PC-3 (cell line): ENCODE results near the gene DNAJC5. TPM values are rescaled to one million over a fixed set of nuclear protein-coding genes. Genes with fewer than 3 reads are reported as not detected.

Experiments used
- ATAC-seq: fragments of 200-7000 bp; cut with Tn5 transposase; 2 replicates; pipeline ENCODE4 v1.9.1; 2020; ENCODE audit warnings: mild to moderate bottlenecking, moderate library complexity
- BruUV-seq: library from RNA; stranded (reverse); fragments of 400-500 nt; replicated peaks from 2 replicates; lab custom pipeline; 2021; lab: Mats Ljungman, UMichigan
- CTCF ChIA-PET: fragments of 300-600 bp; sonication (Branson Sonifier 250); formaldehyde crosslinking; loops from one replicate; lab custom pipeline; 2022; ENCODE audit warnings: antibody characterized with exemption; lab: Charles Lee
- POLR2A ChIA-PET: fragments of 300-600 bp; sonication (Branson Sonifier 250); formaldehyde crosslinking; loops from one replicate; lab custom pipeline; 2022; ENCODE audit warnings: antibody characterized with exemption; ENCODE audit not compliant: unreplicated experiment; lab: Charles Lee
- DNase-seq: peaks from one replicate; pipeline ENCODE4 v3.0.0-alpha.2; 2015
- H2AFZ ChIP-seq: fragments of 300-600 bp; sonication (generic); 2 replicates; pipeline ENCODE4 v1.6.0; 2016; ENCODE audit warnings: antibody characterized with exemption, low read length
- H3F3A ChIP-seq: fragments of 300-600 bp; sonication (generic); one replicate; pipeline ENCODE4 v1.6.0; 2017; ENCODE audit warnings: antibody characterized with exemption, low read length, control low read depth, mild to moderate bottlenecking; ENCODE audit not compliant: unreplicated experiment
- H3K27ac ChIP-seq: fragments of 300-600 bp; sonication (generic); 2 replicates; pipeline ENCODE4 v1.5.1; 2016; ENCODE audit warnings: mild to moderate bottlenecking, low read length
- H3K27me3 ChIP-seq: fragments of 300-600 bp; sonication (generic); 2 replicates; pipeline ENCODE4 v1.6.1; 2016; ENCODE audit warnings: low read length, mixed read lengths
- H3K36me3 ChIP-seq: fragments of 300-600 bp; sonication (generic); 2 replicates; pipeline ENCODE4 v1.6.1; 2016; ENCODE audit warnings: low read depth, mixed run types, low read length, mixed read lengths
- H3K4me1 ChIP-seq: fragments of 300-600 bp; sonication (generic); 2 replicates; pipeline ENCODE4 v1.5.1; 2016; ENCODE audit warnings: low read length; ENCODE audit not compliant: insufficient read depth
- H3K4me2 ChIP-seq: fragments of 300-600 bp; sonication (generic); 2 replicates; pipeline ENCODE4 v1.6.0; 2016; ENCODE audit warnings: low read length
- H3K4me3 ChIP-seq: fragments of 300-600 bp; sonication (generic); 2 replicates; pipeline ENCODE4 v1.5.1; 2016; ENCODE audit warnings: mild to moderate bottlenecking, low read length, mixed read lengths
- H3K79me2 ChIP-seq: fragments of 300-600 bp; sonication (generic); 2 replicates; pipeline ENCODE4 v1.6.1; 2017; ENCODE audit warnings: low read length, mixed read lengths
- H3K9ac ChIP-seq: fragments of 300-600 bp; sonication (generic); 2 replicates; pipeline ENCODE4 v1.6.0; 2016; ENCODE audit warnings: mild to moderate bottlenecking, low read length
- H3K9me2 ChIP-seq: fragments of 300-600 bp; sonication (generic); replicated peaks from 2 replicates; pipeline ENCODE4 v1.6.1; 2016; ENCODE audit warnings: mixed run types, low read length, mixed read lengths
- H3K9me3 ChIP-seq: fragments of 300-600 bp; sonication (generic); 2 replicates; pipeline ENCODE4 v1.6.1; 2016; ENCODE audit warnings: low read length, mixed read lengths
- H4K20me1 ChIP-seq: fragments of 300-600 bp; sonication (generic); 2 replicates; pipeline ENCODE4 v1.6.1; 2016; ENCODE audit warnings: low read length, mixed read lengths
- CTCF ChIP-seq: fragments of 300-600 bp; sonication (generic); conservative IDR thresholded peaks from 2 replicates; pipeline ENCODE4 v1.5.1; 2017; ENCODE audit warnings: antibody characterized with exemption, low read depth, mild to moderate bottlenecking, low read length
- EZH2 ChIP-seq: fragments of 300-600 bp; sonication (generic); IDR thresholded peaks from one replicate; pipeline ENCODE4 v1.6.1; 2017; ENCODE audit warnings: antibody characterized with exemption, mild to moderate bottlenecking, low read length; ENCODE audit not compliant: unreplicated experiment
- EZH2phosphoT487 ChIP-seq: fragments of 300-600 bp; sonication (generic); IDR thresholded peaks from 2 replicates; pipeline ENCODE4 v1.6.1; 2018; ENCODE audit warnings: mild to moderate bottlenecking, antibody characterized with exemption, low read length, borderline replicate concordance
- intact Hi-C: fragments of 100-400 bp; cut with micrococcal nuclease; formaldehyde crosslinking; loops from 2 replicates; pipeline ENCODE4 v1.9.0; 2023
- total RNA-seq: library from RNA; depleted of rRNA; stranded (reverse); fragments of >200 nt; gene quantifications from 2 replicates; pipeline ENCODE4 v1.2.3, GENCODE V29; 2014

Gene DNAJC5
- total RNA-seq, 1 experiment from 2014 or later, result 73.7 TPM

DNA sequence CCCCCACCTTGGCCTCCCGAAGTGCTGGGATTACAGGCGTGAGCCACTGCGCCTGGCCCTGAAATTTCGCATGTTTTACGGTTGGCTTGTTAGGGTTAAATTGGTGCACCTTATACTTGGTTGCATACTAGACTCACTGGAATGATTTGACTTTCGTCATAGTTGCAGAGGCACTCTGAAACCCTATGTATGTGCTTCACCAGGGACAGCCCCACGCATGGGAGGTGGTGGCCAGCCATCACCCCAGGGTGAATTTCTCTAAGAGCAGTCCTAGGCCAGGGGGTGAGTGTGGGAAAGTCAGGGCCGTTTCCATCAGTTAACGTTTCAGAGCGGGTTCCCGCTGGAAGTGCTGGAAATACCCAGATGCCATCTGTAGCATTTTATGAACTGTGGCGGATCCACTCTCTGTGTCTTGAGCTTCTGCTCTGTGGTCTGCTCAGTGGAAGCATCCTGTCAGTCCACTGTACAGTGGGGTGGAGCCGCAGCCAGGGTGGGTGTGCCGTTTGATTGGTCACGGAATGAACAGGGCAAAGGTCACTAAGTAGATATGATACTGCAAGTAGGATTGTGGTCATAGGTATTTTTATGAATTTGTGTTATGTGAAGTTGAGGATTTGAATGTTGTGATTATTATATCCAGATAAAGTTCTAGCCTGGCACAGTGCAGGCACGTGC is 13.2 kb downstream of the DNAJC5 start:
- no peak for TF ChIP-seq EZH2phosphoT487
- TF ChIP-seq EZH2, result no peak
- no peak for TF ChIP-seq CTCF
- peaks cover 13% of the 10 kb centered on the region; the same call in 1 of the 2 replicates for H4K20me1 ChIP-seq
- BruUV-seq, result no TSS peak
- DNase-seq (no peak), ATAC-seq (no peak)
- no peak overlapping the region for H3K4me3 ChIP-seq
- H3K9ac ChIP-seq, result no peak overlapping the region
- no peak overlapping the region for H3K4me2 ChIP-seq
- H2AFZ ChIP-seq, result no peak overlapping the region
- no peaks in the 10 kb centered on the region for H3K27me3 ChIP-seq
- no peak overlapping the region for H3K27ac ChIP-seq
- H3K9me2 ChIP-seq, result no peaks in the 10 kb centered on the region
- intact Hi-C loops, result no loop called here
- H3K79me2 ChIP-seq, result peaks cover 95% of the 10 kb centered on the region
- peaks cover 7% of the 10 kb centered on the region for H3F3A ChIP-seq
- ChIA-PET CTCF (interaction anchor here (0.7 kb wide), 1 partner anchor 48 kb away, joined by 3 read pairs; the partner anchor contains the start of gene UCKL1), POLR2A (no interaction called here)
- H3K36me3 ChIP-seq, result 0 out of 2 replicates have a peak, but pooled peaks cover 3% of the 10 kb centered on the region
- no peaks in the 10 kb centered on the region for H3K9me3 ChIP-seq
- H3K4me1 ChIP-seq, result peaks cover 39% of the 10 kb centered on the region

DNA sequence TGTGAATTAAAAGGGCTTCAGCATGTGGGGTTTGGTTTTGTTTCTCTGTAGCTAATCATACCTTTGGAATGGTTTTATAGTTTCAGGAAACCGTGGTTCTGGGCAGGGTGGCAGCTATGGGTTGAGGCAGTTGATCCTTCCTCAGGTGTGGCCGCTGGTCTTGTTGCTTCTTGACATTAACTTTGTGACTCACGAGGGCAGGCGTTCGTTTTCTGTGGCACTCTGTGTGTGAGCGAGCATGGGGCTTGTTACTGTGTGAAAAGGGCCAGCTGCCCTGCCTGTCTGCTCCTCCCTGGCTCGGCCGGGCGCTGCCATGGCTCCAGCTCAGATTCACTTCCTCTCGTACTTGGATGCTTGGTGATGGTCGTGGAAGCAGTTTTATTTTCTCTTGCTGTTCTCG is 16.2 kb downstream of the DNAJC5 start:
- peak overlapping the region; percentile 30 for H3K9ac ChIP-seq
- peaks cover 93% of the 10 kb centered on the region for H3K79me2 ChIP-seq
- H3K36me3 ChIP-seq, result peaks cover 5% of the 10 kb centered on the region; the same call in 1 of the 2 replicates
- no TSS peak for BruUV-seq
- intact Hi-C loops, result loop anchor here (1.0 to 2.0 kb wide), 3 partner anchors 14 to 62 kb away; partner anchors contain the start of gene UCKL1
- DNase-seq (peak; percentile 92), ATAC-seq (peak; percentile 96)
- ChIA-PET POLR2A (interaction anchor here (0.6 to 1.4 kb wide), 3 partner anchors 29 to 46 kb away, joined by 3 to 12 read pairs (median 5); partner anchors contain the start of genes TPD52L2 and UCKL1), CTCF (interaction anchor here (0.6 to 1.2 kb wide), 4 partner anchors 63 to 688 kb away, joined by 3 to 7 read pairs (median 4); no protein-coding TSS in a partner anchor)
- H3F3A ChIP-seq, result peaks cover 7% of the 10 kb centered on the region
- peak overlapping the region; percentile 80 for H3K4me2 ChIP-seq
- no peaks in the 10 kb centered on the region for H3K27me3 ChIP-seq
- H3K4me3 ChIP-seq, result peak overlapping the region; percentile 41
- peaks cover 19% of the 10 kb centered on the region; the same call in 1 of the 2 replicates for H4K20me1 ChIP-seq
- no peaks in the 10 kb centered on the region for H3K9me3 ChIP-seq
- H3K4me1 ChIP-seq, result peaks cover 28% of the 10 kb centered on the region
- peak overlapping the region; percentile 74 for H3K27ac ChIP-seq
- TF ChIP-seq EZH2 (no peak), EZH2phosphoT487 (no peak), CTCF (no peak)
- no peaks in the 10 kb centered on the region for H3K9me2 ChIP-seq
- H2AFZ ChIP-seq, result peak overlapping the region; percentile 8; the same call in 1 of the 2 replicates

GRCh38 chr20:63913768-63914167 is 18.8 kb downstream of the DNAJC5 start:
- no TSS peak for BruUV-seq
- Histone ChIP-seq H2AFZ (no peak overlapping the region), H3K4me1 (peaks cover 28% of the 10 kb centered on the region), H3K9me3 (no peaks in the 10 kb centered on the region), H4K20me1 (peaks cover 19% of the 10 kb centered on the region; the same call in 1 of the 2 replicates), H3K9ac (no peak overlapping the region), H3K36me3 (peaks cover 10% of the 10 kb centered on the region), H3K9me2 (no peaks in the 10 kb centered on the region), H3K27ac (no peak overlapping the region), H3K27me3 (no peaks in the 10 kb centered on the region), H3K79me2 (peaks cover 90% of the 10 kb centered on the region), H3F3A (peaks cover 7% of the 10 kb centered on the region), H3K4me3 (no peak overlapping the region), H3K4me2 (no peak overlapping the region)
- ChIA-PET CTCF (no interaction called here), POLR2A (no interaction called here)
- TF ChIP-seq EZH2phosphoT487 (no peak), EZH2 (no peak), CTCF (no peak)
- no peak for DNase-seq
- ATAC-seq, result no peak
- intact Hi-C loops, result no loop called here
